ENCODE measurements around the gene TCN2. TPM values are rescaled to one million over a fixed set of nuclear protein-coding genes. Genes with fewer than 3 reads are reported as not detected.

The TCN2 gene
- total and polyA plus RNA-seq, 10 of the 15 experiments (the other 5 are each of a cell fraction or from before 2014, with no cell fraction given), result 5.4 to 21.8 (median 11.0) TPM

DNA sequence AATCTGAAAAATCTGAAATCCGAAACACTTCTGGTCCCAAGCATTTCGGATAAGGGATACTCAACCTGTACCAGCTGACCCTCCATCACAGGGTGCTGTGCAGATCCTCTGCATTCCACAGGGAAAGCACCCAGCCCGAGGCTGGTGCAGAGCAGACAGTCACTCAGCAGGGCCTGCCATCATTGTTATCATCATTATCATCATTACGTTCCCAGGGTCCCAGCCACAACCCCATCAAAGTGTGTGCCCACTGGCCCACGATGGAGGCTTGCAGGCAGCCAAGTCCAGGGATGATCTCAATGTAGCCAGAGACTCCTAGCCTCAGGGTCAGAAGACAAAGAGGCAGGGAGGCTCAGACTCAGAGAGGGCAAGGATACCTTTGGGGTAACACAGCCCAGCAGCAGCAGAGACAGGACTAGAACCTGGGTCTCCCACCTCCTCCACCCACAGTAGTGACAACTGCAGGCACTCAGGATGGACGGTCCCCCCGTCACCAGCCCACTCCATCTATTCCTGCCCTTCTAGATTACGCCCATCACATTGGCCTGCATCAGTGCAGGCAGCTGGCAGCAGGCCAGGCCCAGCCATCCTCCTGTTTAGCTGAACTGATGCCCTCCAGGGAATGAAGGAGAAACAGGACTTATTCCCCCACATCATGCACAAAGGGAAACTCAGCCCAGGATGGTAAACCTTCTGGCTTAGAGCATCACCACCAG, 42.8 kb upstream of the TCN2 start:
- intact Hi-C loops (cut with micrococcal nuclease; ENCODE audit: unreplicated experiment), result no loop called here
- WGBS (ENCODE audit: insufficient coverage, insufficient replicate concordance, low lambda C conversion rate, missing lambda C conversion rate), result 18% methylated on average over 8 of the region's 8 CpGs
- ChIA-PET POLR2A (no interaction called here), RAD21 (ENCODE audit: unreplicated experiment) (no interaction called here), CTCF (no interaction called here), SMC1A (ENCODE audit: uncharacterized antibody, unreplicated experiment) (no interaction called here)
- Histone ChIP-seq H4K20me1 (ENCODE audit: control insufficient read depth, insufficient read depth) (no peaks in the 10 kb centered on the region), H3K4me2 (ENCODE audit: control insufficient read depth, insufficient read depth) (no peak overlapping the region), H3K36me3 (ENCODE audit: control insufficient read depth in 2 of 2, insufficient read depth in 2 of 2, low read length in 1 of 2) (no peaks in the 10 kb centered on the region), H3K9ac (ENCODE audit: control insufficient read depth, insufficient read depth, low read length) (no peak overlapping the region), H3K27me3 (replicated peaks in 1 of 2; ENCODE audit: control insufficient read depth in 2 of 2, insufficient read depth in 2 of 2, low read length in 1 of 2) (no peaks in the 10 kb centered on the region; a peak in 1 of 4 replicates), H3K27ac (ENCODE audit: control insufficient read depth, insufficient read depth) (no peak overlapping the region), H3K4me3 (no peak overlapping the region), H2AFZ (ENCODE audit: control insufficient read depth, low read depth, low read length) (no peak overlapping the region), H3K4me1 (ENCODE audit: control insufficient read depth, insufficient read depth, low read length) (no peaks in the 10 kb centered on the region), H3K9me3 (replicated peaks; ENCODE audit: control insufficient read depth, insufficient read depth, low read length) (no peaks in the 10 kb centered on the region), H3K79me2 (ENCODE audit: control insufficient read depth, insufficient read depth, low read length) (no peaks in the 10 kb centered on the region)
- BruUV-seq (replicated peaks), result no TSS peak
- ATAC-seq (no peak), FAIRE-seq (no peak), DNase-seq (ENCODE audit: low read depth, low spot score) (no peak)
- in situ Hi-C loops (cut with MboI), result no loop called here
- TF ChIP-seq CHD1 (IDR thresholded peaks at IDR 0.05; ENCODE audit: low read depth, low read length) (no peak), RAD21 (IDR thresholded peaks at IDR 0.05; ENCODE audit: insufficient read depth, low read depth, low read length) (no peak), BHLHE40 (IDR thresholded peaks at IDR 0.05; ENCODE audit: borderline replicate concordance in 1 of 2, low read depth in 2 of 2, low read length in 1 of 2) (no peak), DPF2 (IDR thresholded peaks at IDR 0.05) (no peak), POLR2AphosphoS5 (IDR thresholded peaks at IDR 0.05; ENCODE audit: low read length) (no peak), CHD2 (IDR thresholded peaks at IDR 0.05; ENCODE audit: borderline replicate concordance, low read depth, low read length) (no peak)
- TF ChIP-seq, protein P1, sequence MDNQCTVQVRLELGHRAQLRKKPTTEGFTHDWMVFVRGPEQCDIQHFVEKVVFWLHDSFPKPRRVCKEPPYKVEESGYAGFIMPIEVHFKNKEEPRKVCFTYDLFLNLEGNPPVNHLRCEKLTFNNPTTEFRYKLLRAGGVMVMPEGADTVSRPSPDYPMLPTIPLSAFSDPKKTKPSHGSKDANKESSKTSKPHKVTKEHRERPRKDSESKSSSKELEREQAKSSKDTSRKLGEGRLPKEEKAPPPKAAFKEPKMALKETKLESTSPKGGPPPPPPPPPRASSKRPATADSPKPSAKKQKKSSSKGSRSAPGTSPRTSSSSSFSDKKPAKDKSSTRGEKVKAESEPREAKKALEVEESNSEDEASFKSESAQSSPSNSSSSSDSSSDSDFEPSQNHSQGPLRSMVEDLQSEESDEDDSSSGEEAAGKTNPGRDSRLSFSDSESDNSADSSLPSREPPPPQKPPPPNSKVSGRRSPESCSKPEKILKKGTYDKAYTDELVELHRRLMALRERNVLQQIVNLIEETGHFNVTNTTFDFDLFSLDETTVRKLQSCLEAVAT (IDR thresholded peaks at IDR 0.05), result no peak
- TF ChIP-seq, protein P2, sequence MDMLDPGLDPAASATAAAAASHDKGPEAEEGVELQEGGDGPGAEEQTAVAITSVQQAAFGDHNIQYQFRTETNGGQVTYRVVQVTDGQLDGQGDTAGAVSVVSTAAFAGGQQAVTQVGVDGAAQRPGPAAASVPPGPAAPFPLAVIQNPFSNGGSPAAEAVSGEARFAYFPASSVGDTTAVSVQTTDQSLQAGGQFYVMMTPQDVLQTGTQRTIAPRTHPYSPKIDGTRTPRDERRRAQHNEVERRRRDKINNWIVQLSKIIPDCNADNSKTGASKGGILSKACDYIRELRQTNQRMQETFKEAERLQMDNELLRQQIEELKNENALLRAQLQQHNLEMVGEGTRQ (IDR thresholded peaks at IDR 0.05; ENCODE audit: borderline replicate concordance, low read depth, low read length), result no peak

Data from GM12878 (cell line).